ENCODE data around the gene CDK6. TPM values are rescaled to one million over a fixed set of nuclear protein-coding genes. Genes with fewer than 3 reads are reported as not detected.

CDK6 gene
- total RNA-seq, result 13.7 and 21.1 TPM in 2 replicates

GRCh38 chr7:92836489-92836999, at the start of gene CDK6:
Gene CDK6 (minus strand): TSS chr7:92836573. CDS start chr7:92833323, 3,250 bp downstream.

Other genes starting within 250 kb of the CDK6 start
- 9.7 and 23.0 TPM in 2 replicates for gene FAM133B, start 246.2 kb downstream of the CDK6 start, total RNA-seq